HCT116 (cell line): Measurements from ENCODE around the gene TARBP2. TPM values are rescaled to one million over a fixed set of nuclear protein-coding genes. Genes with fewer than 3 reads are reported as not detected.

Experiments
- ATAC-seq: fragments of 200-7000 bp; cut with Tn5 transposase; 2 replicates; pipeline ENCODE4 v1.9.1; 2020; ENCODE audit warnings: mild to moderate bottlenecking, moderate library complexity
- BruUV-seq: library from RNA; stranded (reverse); fragments of 400-500 nt; replicated peaks from 2 replicates; lab custom pipeline; 2021; lab: Mats Ljungman, UMichigan
- CTCF ChIA-PET: fragments of 300-600 bp; sonication (Branson Sonifier 250); formaldehyde crosslinking; loops from one replicate; lab custom pipeline; 2021; ENCODE audit warnings: antibody characterized with exemption; lab: Charles Lee
- POLR2A ChIA-PET: fragments of 300-600, 350-600 bp; sonication (Branson Sonifier 250); formaldehyde crosslinking; loops from one replicate; lab custom pipeline; 2021; ENCODE audit warnings: antibody characterized with exemption; lab: Charles Lee
- RAD21 ChIA-PET, 2 experiments: fragments of 300-600 bp; sonication (Branson Sonifier 250); formaldehyde crosslinking; loops; one replicate each; lab custom pipeline; 2023; ENCODE audit warnings: low total read pairs in 2 of 2; ENCODE audit not compliant: uncharacterized antibody in 2 of 2, unreplicated experiment in 2 of 2, low non-redundant PET in 1 of 2; lab: Charles Lee
- DNase-seq: peaks from one replicate; pipeline ENCODE4 v3.0.0-alpha.2; 2010; ENCODE audit warnings: low read depth, low spot score
- H2AFZ ChIP-seq: fragments of 200-600 bp; shearing (Covaris generic), sonication (generic); 2 replicates; pipeline ENCODE4 v1.6.1; 2017; ENCODE audit warnings: low read depth, mixed run types, mixed read lengths, antibody characterized with exemption, low read length; ENCODE audit not compliant: poor library complexity, severe bottlenecking
- H3K27ac ChIP-seq: 2 replicates; pipeline ENCODE4 v1.5.1; 2012; ENCODE audit warnings: low read depth, low read length
- H3K27me3 ChIP-seq: fragments of 200-600 bp; sonication (generic); 2 replicates; pipeline ENCODE4 v1.6.1; 2016; ENCODE audit warnings: mixed run types, low read length, mixed read lengths; ENCODE audit not compliant: insufficient read depth
- H3K36me3 ChIP-seq, 2 experiments: fragments of 200-500 bp in 1 of 2; fragments of 200-600 bp in 1 of 2; sonication (Bioruptor generic) in 1 of 2; sonication (generic) in 1 of 2; 2 replicates each; pipeline versions ENCODE4 v1.5.1 to v1.6.1; 2014 to 2016; ENCODE audit warnings: low read length in 2 of 2, inconsistent platforms in 1 of 2, mixed read lengths in 1 of 2, mixed run types in 1 of 2; ENCODE audit not compliant: insufficient read depth in 2 of 2, control insufficient read depth in 1 of 2
- H3K4me1 ChIP-seq, 2 experiments: fragments of 200-600 bp in 1 of 2; sonication (generic) in 1 of 2; 2 replicates each; pipeline versions ENCODE4 v1.5.1 to v1.6.1; 2012 to 2017; ENCODE audit warnings: low read length in 2 of 2, inconsistent platforms in 1 of 2, mild to moderate bottlenecking in 1 of 2, mixed read lengths in 1 of 2, mixed run types in 1 of 2, moderate library complexity in 1 of 2; ENCODE audit not compliant: insufficient read depth in 2 of 2, control insufficient read depth in 1 of 2
- H3K4me2 ChIP-seq: fragments of 200-600 bp; sonication (generic); 2 replicates; pipeline ENCODE4 v1.6.1; 2017; ENCODE audit warnings: mixed run types, low read length, mixed read lengths
- H3K4me3 ChIP-seq, 2 experiments: fragments of 200-600 bp in 1 of 2; sonication (generic) in 1 of 2; replicated peaks in 1 of 2; 2 replicates each; pipeline ENCODE4 v1.5.1; 2011 to 2016; ENCODE audit warnings: low read length in 2 of 2, control low read depth in 1 of 2, low read depth in 1 of 2, mild to moderate bottlenecking in 1 of 2, mixed read lengths in 1 of 2, mixed run types in 1 of 2
- H3K79me2 ChIP-seq: fragments of 200-600 bp; sonication (generic); 2 replicates; pipeline ENCODE4 v1.6.1; 2017; ENCODE audit warnings: mild to moderate bottlenecking, mixed run types, low read length, moderate library complexity, mixed read lengths; ENCODE audit not compliant: insufficient read depth
- H3K9ac ChIP-seq: fragments of 200-600 bp; sonication (generic); 2 replicates; pipeline ENCODE4 v1.6.1; 2016; ENCODE audit warnings: low read length, mixed read lengths
- H3K9me2 ChIP-seq: fragments of 200-600 bp; sonication (generic), shearing (Covaris generic); 2 replicates; pipeline ENCODE4 v1.6.1; 2017; ENCODE audit warnings: mixed run types, mild to moderate bottlenecking, moderate library complexity; ENCODE audit not compliant: insufficient read depth
- H3K9me3 ChIP-seq, 2 experiments: fragments of 200-500 bp in 1 of 2; fragments of 200-600 bp in 1 of 2; sonication (Bioruptor generic) in 1 of 2; sonication (generic) in 1 of 2; 2 replicates each; pipeline ENCODE4 v1.6.1; 2014 to 2017; ENCODE audit warnings: low read length in 2 of 2, mixed read lengths in 2 of 2, inconsistent platforms in 1 of 2, low read depth in 1 of 2, mild to moderate bottlenecking in 1 of 2, mixed run types in 1 of 2, moderate library complexity in 1 of 2; ENCODE audit not compliant: control insufficient read depth in 1 of 2, insufficient read depth in 1 of 2
- H4K20me1 ChIP-seq: fragments of 200-600 bp; sonication (generic), shearing (Covaris generic); 2 replicates; pipeline ENCODE4 v1.6.1; 2017; ENCODE audit warnings: mixed run types, mild to moderate bottlenecking, moderate library complexity; ENCODE audit not compliant: insufficient read depth
- ATF3 ChIP-seq: IDR thresholded peaks from 2 replicates; pipeline ENCODE4 v1.6.1; 2012
- CEBPB ChIP-seq: IDR thresholded peaks from 2 replicates; pipeline ENCODE4 v1.6.1; 2012; ENCODE audit warnings: low read depth
- CTCF ChIP-seq, 3 experiments: fragments of 200-600 bp in 1 of 3; sonication (generic) in 1 of 3; IDR thresholded peaks in 2 of 3; conservative IDR thresholded peaks in 1 of 3; 2 replicates each; pipeline ENCODE4 v1.5.1; 2012 to 2017; ENCODE audit warnings: low read depth in 2 of 3, low read length in 2 of 3, antibody characterized with exemption in 1 of 3, borderline replicate concordance in 1 of 3, control low read depth in 1 of 3, mild to moderate bottlenecking in 1 of 3, mixed read lengths in 1 of 3, mixed run types in 1 of 3, moderate library complexity in 1 of 3; ENCODE audit not compliant: insufficient read depth in 1 of 3
- EGR1 ChIP-seq: IDR thresholded peaks from 2 replicates; pipeline ENCODE4 v1.6.1; 2012; ENCODE audit warnings: low read depth
- EZH2 ChIP-seq: fragments of 200-600 bp; sonication (generic); IDR thresholded peaks from 2 replicates; pipeline ENCODE4 v1.6.1; 2017; ENCODE audit warnings: antibody characterized with exemption, mixed run types
- FOSL1 ChIP-seq: IDR thresholded peaks from 2 replicates; pipeline ENCODE4 v1.6.1; 2012; ENCODE audit warnings: low read depth
- MAX ChIP-seq: IDR thresholded peaks from 2 replicates; pipeline ENCODE4 v1.6.1; 2012
- POLR2A ChIP-seq: IDR thresholded peaks from 2 replicates; pipeline ENCODE4 v1.7.0; 2011; ENCODE audit warnings: borderline replicate concordance; ENCODE audit not compliant: insufficient read depth, insufficient read length; ENCODE audit errors: extremely low read depth
- POLR2AphosphoS5 ChIP-seq: IDR thresholded peaks from 2 replicates; pipeline ENCODE4 v1.6.1; 2011; ENCODE audit warnings: mild to moderate bottlenecking, low read depth, low read length, moderate library complexity
- RAD21 ChIP-seq: IDR thresholded peaks from 2 replicates; pipeline ENCODE4 v1.6.1; 2012; ENCODE audit warnings: low read depth, mild to moderate bottlenecking
- REST ChIP-seq: IDR thresholded peaks from 2 replicates; pipeline ENCODE4 v1.6.1; 2012; ENCODE audit warnings: low read depth
- SIN3A ChIP-seq: IDR thresholded peaks from 2 replicates; pipeline ENCODE4 v1.6.1; 2012; ENCODE audit warnings: low read depth
- SP1 ChIP-seq: IDR thresholded peaks from 2 replicates; pipeline ENCODE4 v1.6.1; 2012; ENCODE audit warnings: low read depth
- SRF ChIP-seq: IDR thresholded peaks from 2 replicates; pipeline ENCODE4 v1.6.1; 2012; ENCODE audit warnings: low read depth
- TCF7L2 ChIP-seq: IDR thresholded peaks from 2 replicates; pipeline ENCODE4 v1.7.0; 2011; ENCODE audit warnings: borderline replicate concordance, inconsistent platforms; ENCODE audit not compliant: insufficient read depth, insufficient read length; ENCODE audit errors: extremely low read depth
- YY1 ChIP-seq: IDR thresholded peaks from 2 replicates; pipeline ENCODE4 v1.6.1; 2011; ENCODE audit warnings: low read length, low read depth, moderate library complexity, mild to moderate bottlenecking; ENCODE audit not compliant: insufficient replicate concordance; ENCODE audit errors: extremely low read depth
- ZFX ChIP-seq: fragments of 450-650 bp; IDR thresholded peaks from 2 replicates; pipeline ENCODE4 v1.6.1; 2017
- ZNF274 ChIP-seq: fragments of 200-500 bp; sonication (Bioruptor generic); IDR thresholded peaks from 2 replicates; pipeline ENCODE4 v1.6.1; 2014; ENCODE audit warnings: mild to moderate bottlenecking, low read depth, low read length, inconsistent platforms
- intact Hi-C: fragments of 100-400 bp; cut with micrococcal nuclease; formaldehyde crosslinking; loops from 2 replicates; pipeline ENCODE4 v1.10.0; 2022
- total RNA-seq: library from RNA; stranded (reverse); gene quantifications from one replicate; pipeline ENCODE4 v1.2.1, GENCODE V29; 2021; ENCODE audit not compliant: unreplicated experiment

Gene TARBP2
- total RNA-seq, 1 experiment from 2014 or later, result 40.1 TPM

GRCh38 chr12:53461591-53461990 is 39.5 kb upstream of the TARBP2 start:
- Histone ChIP-seq H3K9me2 (no peaks in the 10 kb centered on the region), H3K27me3 (no peaks in the 10 kb centered on the region), H3K9ac (no peak overlapping the region), H3K4me3 (no peak overlapping the region), H4K20me1 (peaks cover 67% of the 10 kb centered on the region; the same call in 1 of the 2 replicates), H3K79me2 (peaks cover 100% of the 10 kb centered on the region), H3K27ac (no peak overlapping the region), H3K36me3 (peaks cover 93 to 94% of the 10 kb centered on the region in 2 experiments), H3K4me1 (no peaks in the 10 kb centered on the region)
- no TSS peak for BruUV-seq
- CTCF ChIA-PET, result no interaction called here
- POLR2A ChIA-PET, result no interaction called here
- no peak for DNase-seq
- TF ChIP-seq POLR2AphosphoS5 (no peak), EZH2 (no peak), TCF7L2 (no peak), FOSL1 (no peak), EGR1 (no peak), SRF (no peak), CEBPB (no peak), SP1 (no peak), ZFX (no peak), POLR2A (no peak), ATF3 (no peak), RAD21 (no peak), REST (no peak), CTCF (IDR thresholded peaks at IDR 0.05 in 2 of 3, conservative IDR thresholded peaks at IDR 0.05 in 1 of 3; ENCODE audit: borderline replicate concordance in 1 of 3, insufficient read depth in 1 of 3, low read depth in 2 of 3, low read length in 2 of 3) (no peak), ZNF274 (no peak), MAX (no peak), YY1 (no peak), SIN3A (no peak)
- TF ChIP-seq, all 23 proteins: peak for 0
- H2AFZ ChIP-seq, result no peak overlapping the region
- no peaks in the 10 kb centered on the region for H3K9me3 ChIP-seq
- RAD21 ChIA-PET, result no interaction called here
- ATAC-seq, result no peak
- intact Hi-C loops, result no loop called here
- H3K4me2 ChIP-seq, result no peak overlapping the region
